Stimulated activated CD8-positive, alpha-beta memory T cell treated with anti-CD3 and anti-CD28 coated beads, Interleukin-7, amount 100 ng/mL, for 4 hours (primary cell): ENCODE data around the gene TP73.

Source experiments
- DNase-seq, 2 donors: peaks; one replicate each; pipeline ENCODE4 v3.0.0-alpha.2; 2020; ENCODE audit warnings: low read depth in 2 of 2

The TP73 gene

DNA sequence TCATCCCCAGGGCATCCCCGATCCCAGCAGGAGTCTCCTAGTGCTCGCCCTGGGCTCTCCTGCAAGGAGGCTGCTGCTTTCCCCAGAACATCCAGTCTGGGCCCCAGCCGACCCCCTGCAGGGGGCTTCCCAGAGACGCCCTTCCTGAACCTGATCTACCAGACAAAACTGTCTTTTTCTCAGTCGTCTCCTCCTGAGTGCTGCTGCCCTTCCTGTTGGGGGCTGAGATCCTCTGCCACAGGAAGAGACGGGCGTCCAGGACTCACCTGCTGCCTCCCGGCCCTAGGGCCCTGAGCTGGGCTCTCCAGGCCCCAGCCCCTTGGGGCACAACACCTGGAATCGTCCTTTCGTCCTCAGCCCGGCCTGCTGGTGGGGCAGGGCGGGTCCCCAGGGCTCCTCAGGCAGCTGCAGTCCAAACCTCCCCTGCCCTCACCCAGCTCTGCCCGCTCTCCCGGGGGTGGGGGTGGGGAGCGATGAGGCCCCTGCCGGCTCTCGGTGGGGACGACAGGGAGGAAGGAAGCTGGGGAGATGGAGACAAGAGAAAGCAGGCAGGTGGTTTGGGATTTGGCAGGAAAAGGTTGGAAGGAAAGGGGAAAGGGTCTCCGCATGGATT lies 36.9 kb downstream of the TP73 start:
- no peak for DNase-seq

DNA sequence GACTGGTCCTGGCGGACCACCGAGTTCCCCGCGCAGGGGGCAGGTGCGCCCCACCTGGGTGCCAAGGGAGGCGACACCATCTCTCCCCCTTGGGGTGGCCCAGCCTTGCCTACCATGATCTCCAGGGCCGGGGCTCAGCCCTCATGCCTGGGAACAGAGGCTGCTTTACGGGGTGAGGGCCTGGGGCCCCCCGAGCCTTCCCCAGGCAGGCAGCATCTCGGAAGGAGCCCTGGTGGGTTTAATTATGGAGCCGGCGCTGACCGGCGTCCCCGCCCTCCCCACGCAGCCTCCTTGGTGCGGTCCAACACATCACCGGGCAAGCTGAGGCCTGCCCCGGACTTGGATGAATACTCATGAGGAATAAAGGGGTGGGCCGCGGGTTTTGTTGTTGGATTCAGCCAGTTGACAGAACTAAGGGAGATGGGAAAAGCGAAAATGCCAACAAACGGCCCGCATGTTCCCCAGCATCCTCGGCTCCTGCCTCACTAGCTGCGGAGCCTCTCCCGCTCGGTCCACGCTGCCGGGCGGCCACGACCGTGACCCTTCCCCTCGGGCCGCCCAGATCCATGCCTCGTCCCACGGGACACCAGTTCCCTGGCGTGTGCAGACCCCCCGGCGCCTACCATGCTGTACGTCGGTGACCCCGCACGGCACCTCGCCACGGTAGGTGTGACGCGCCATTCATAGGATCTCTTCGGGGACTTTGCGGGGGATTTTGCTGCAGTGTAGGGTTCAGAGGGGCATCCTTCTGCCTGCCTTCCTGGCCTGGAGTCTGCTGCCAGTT lies 38.2 kb downstream of the TP73 start:
- DNase-seq: no peak

DNA sequence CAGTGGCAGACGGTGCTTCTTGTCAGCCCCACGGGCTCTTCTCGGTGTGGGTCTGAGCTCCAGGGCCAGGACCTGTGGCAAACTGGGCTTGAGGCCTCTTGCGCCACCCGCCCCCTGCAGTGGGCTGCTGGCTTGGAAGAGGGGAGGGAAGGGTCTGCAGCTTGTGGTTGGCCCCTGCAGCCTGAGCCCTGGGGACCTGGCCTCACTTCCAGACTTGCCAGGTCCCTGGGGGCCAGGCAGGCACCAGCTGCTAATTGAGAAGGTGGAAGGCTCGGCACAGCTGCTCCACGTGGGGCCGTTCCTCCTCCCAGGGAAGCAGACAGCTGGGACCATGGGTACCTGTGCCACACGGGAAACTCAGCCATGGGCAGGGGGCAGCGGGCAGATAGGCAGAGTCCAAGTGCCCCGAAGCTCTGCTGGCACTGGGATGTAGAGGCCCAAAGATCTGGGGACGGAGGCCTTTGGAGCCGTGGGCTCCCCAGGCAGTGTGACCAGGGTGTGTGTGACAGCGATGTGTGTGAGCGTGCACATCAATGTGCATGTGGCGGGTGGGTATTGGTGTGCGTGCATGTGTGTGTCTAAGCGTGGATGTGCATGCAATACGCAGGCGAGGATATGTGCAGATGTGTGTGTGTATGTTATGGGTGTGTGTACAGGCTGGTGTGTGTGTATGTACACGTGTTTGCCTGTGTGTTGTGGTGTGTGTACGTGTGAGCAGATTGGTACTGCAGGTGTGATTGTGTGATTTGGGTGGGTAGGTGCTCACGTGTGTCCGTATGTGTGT lies 39.3 kb downstream of the TP73 start:
- DNase-seq: no peak

DNA sequence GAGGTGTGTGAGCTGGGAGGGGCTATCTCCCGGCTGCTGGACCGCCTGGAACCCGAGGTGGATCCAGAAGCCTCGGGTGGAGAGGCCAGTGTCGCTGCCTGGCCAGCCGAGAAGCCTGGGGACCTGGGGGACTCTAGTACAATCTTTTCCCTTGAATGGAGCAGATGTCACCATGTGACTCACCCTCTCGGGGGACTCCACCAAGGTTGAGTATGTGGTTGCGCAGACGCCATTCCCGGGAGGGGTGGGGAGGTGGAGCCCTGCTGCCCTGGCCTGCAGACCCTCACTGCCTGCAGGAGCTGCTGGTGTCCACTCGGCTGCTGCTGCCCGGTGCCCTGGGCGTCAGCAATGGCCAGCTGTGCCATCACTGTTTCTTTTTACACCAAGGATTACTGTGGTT lies 40.3 kb downstream of the TP73 start:
- no peak for DNase-seq

DNA sequence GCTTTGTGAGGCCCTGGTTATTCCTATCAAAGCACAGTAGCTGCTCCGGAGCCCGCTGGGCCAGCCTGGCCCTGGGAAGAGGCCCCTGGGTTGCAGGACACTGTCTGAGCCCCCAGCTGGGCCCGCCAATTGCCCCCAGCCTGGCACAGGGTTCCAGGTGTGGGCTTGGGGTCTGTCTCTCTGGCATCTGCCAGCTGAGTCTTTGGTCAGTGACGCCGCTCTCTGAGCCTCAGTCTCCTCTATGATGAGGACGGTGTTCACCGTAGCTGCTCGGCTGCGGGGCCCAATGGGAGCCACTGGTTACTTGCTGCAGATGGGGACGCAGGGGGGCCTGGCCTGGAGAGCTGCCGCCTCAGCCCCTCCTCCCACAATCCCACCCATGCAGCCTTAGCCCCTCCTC lies 41.0 kb downstream of the TP73 start:
- no peak for DNase-seq

DNA sequence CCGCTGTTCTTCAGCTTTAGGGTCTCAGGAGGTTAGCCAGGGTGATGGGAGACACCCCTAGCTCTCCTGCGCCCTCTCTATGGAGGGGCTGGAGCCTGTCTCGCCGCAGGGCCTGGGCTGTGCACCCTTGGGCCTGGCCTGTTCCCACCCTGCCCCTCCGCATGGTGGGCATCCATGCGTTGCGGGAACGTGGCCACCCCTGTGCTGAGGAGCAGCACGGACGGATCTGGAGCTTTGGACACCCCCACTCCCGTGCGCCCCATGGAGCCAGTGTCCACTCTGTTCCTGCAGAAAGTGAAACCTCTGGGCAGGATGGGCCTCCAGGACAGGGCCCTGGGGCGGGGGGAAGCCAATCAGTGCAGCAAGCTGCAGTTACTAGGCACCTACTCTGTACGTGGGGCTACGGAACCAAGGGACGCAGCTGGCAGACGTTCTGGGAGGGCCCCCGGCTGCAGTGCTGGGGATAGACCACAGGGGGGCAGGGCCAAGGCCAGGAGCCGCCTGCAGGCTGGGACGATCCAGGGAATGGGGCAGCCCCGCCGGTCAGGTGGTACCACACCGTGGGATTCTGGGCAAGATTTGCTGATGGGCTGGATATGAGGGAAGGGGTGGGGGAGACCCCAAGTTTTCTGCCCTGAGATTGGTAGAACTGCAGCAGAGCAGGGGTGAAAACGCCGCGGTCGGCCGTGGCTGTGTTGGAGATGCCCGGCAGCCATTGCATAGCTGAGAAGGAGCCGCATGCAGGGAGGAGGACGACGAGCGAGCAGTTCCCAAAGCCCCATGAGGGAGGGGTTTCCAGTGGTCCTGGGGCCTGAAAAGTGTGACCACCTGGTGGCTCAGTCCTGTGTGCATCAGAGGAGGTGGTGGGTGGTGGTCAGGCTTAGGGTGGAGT lies 43.3 kb downstream of the TP73 start:
- no peak for DNase-seq

DNA sequence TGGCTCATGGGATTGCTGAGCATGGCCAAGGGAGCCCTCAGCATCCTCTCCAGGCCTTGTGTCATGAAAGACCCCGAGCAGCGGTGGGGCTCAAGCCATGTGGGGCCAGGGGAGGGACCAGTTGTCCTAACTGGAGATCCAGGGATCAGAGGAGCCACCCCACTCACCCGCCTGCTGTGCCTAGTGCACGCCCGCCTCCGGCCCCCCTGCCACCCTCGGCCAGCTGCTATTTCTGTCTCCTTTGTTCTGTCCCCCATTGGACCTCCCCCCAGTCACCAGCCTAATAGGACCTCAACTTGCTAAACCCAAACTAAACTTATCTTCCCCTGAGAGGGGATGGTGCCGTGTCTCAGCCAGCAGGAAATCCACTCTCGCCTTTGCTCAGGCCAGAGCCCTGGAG lies 44.4 kb downstream of the TP73 start:
- DNase-seq: no peak

DNA sequence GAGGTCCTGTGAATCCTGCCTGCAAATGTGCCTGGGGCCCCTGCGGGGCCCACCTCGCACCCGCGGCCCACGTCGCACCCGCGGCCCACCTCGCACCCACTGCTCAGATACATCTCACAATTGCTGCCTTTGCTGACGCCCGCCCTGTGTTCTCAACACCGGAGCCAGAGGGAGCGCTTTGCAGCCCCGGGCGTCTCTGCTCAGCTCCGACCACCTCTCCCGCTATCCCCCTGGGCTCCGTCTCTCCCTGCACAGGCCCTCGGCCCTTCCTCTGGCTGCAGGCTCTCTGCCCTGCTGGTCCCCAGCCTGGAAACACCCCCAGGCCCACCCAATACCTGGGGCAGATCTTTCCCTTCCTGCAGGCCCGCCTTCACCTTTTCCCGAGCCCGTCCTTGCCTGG lies 44.8 kb downstream of the TP73 start:
- no peak for DNase-seq

DNA sequence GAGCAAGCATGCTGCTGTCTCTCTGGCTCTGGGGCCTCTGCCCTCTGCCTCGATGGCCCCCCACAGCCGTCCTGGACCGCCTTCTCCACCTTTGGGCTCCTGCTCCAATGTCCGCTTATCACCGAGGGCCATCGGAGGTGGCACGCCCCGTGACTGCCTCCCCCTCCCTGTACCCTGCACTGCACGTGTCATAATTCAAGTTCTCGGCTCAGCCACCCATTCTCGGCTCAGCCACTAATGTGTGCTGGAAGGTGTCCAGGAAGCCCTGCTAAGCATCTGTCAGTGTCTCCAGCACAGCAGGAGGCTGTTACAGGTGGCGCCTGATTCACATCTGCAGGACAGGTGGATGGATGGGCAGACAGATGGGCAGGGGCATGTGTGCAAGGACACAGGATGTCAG lies 45.5 kb downstream of the TP73 start:
- no peak for DNase-seq

DNA sequence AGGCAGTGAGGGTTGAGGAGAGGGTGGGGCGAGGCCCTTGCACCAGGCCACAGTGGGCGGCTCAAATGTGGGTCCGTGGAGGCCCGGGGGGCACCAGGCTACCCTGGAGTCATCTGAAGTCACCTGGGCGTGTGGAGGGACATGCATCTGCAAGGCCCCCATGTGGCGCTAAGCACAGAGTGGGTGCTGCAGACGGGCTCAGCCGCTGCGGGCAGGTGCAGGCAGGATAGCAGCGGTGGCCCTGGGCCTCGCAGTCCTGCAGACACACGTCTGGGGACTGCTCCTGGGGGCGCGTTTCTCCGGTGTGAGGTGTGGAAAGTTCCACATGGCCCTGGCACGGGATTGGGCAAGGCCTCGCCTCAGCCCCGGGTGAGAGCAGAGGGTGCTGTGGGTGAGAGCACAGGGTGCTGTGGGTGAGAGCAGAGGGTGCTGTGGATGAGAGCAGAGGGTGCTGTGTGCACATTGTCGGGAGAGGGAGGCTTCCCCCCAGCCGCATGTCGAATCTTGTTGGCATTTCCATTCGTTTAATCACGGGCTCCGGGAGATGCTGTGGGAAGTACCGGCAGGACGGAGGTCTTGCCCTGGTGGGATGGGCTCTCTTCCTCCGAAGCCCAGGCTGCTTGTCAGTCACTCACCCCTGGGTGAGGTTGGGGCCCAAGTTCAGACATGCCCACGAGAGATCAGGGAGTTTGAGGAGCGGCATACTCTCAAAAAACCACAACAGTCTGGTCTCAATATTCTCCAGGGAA lies 46.5 kb downstream of the TP73 start:
- no peak for DNase-seq

DNA sequence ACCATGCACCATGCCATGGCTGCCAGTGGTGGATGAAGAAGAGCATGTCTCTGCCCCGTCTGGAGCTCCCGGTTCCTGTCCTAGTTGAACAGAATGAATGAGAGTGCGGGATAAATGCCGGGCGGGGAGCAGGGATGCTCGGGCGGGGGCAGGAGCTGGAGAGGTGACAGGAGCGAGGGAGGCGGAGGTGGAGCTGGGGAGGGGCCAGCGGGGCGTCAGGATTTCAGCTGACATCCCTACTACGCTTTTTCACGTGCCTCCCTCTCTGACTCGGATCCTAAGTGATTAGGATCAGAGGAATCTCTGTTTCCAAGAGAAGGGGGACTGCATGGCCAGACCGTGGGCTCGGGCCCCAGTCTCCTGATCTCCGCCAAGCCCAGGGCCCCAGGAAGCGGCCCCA lies 47.3 kb downstream of the TP73 start:
- DNase-seq: no peak

DNA sequence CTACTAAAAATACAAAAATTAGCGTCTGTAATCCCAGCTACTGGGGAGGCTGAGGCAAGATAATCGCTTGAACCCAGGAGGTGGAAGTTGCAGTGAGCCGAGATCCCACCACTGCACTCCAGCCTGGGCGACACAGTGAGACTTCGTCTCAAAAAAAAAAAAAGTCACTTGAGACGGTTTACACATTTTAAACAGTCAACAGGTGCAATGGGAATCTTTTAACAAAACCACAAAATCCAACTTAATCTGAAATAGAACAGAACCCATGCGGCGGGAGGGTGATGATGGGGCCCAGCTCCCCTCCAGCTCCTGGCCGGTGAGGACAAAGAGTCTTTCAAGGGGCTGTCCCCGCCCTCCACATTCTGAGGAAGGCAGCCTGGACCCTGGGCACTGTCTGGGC lies 48.3 kb downstream of the TP73 start:
- no peak for DNase-seq

DNA sequence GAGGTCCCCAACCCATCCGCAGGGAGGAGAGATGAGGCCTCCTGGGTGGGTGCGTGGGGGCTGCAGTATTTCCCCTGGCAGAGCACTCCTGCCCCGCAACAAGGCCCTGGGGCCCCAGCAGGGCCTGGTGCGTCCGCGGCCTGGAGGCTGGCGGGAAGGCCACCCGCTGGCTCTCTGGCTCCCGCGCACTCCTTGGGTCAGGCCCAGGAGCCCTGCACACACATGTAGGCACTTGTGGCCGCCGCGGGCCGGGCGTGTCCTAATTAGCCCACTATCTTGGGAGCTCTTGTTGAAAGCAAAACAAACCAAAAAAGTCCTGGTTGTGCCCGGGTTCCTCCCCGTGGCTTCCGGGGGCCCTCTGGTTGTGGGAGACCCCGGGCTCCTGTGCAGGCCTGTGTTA lies 50.2 kb downstream of the TP73 start:
- DNase-seq: no peak

DNA sequence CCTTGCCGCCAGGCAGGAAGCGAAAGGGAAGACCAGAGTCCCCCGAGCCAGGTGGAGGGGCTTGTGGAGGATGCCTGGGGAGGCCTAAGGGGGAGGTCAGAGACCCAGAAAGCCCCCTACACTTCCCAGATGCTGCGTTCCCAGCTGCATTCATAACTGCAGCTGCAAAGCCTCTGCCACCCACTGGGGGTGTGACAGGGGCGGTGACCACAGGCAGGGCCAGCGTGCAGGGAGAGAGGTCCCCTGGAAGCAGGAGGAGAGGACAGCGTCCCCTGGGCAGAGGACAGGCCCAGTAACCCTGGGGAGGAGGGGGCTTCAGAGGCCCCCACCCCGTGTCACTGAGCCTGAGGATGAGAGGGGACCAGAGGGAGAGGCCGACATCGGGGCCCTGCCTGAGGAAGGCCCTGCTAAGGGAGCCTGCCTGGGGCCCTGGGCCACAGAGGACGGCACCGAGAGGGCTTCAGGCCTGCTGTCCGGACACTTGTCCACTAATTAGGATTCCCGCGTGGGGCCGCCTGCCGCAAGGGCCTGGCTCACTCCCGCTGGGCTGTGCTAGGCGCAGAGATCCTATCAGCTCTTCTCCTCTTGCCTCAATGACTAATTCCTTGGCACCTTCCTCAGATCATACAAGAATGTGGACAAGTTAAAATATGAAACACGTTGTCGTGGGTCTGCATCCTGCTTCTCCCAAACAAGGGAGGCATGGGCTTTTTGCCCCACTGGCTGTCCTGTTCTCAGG lies 50.8 kb downstream of the TP73 start:
- no peak for DNase-seq

DNA sequence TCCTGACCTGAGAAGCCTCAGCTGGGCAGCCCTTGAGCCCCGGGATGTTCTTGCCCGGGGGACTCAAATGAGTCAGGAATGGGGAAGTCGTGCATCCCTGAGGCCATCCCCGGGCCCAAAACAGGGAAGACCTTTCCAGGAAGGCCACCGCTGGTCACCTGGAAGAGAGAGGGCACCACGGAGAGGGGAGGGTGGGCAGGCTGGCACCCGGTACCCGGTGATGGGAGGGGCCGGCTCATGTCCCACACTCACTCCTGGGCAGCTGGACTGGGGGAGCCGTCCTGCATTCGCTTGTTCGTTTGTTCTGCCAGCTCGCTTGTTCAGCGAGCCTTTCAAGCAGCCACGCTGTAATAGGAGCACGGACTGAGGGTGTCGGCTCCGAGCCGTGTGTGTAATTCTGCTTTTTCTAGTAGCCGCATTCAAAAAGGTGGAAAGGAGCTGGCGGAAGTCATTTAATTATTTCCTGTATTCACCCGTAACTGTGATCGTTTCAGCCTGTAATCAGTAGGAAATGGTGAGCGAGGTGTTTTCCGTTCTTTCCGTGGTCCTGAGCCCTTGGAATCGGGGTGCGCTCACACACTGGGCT lies 51.6 kb downstream of the TP73 start:
- no peak for DNase-seq

DNA sequence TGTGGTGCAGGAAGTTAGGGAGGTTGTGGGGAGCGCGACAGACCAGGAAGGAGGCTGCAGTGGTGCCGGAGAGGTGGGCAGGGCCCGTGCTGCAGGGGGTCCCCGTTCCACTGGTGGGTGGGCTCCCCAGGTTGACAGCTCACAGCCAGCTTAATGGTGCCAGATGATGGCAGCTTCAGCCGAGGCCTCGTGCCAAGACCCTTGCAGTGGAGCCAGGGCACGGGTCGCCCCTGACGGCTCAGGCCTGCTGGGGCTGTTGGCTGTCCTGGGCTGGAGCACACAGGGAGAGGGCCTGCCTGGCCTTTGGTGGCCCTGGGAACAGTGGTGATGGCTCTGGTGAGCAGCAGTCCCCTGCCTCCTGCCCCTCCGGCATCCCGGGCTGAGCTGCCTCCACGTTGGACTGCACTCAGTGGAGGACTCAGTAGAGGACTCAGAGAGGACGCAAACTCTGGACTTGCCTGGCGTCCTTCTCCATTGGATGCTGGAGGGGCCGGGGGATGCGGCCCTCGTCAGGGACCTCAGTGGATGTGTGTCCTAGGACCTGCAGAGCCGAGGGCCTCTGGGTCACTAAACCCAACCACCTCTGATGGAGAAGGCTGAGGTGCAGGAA lies 53.1 kb downstream of the TP73 start:
- no peak for DNase-seq

DNA sequence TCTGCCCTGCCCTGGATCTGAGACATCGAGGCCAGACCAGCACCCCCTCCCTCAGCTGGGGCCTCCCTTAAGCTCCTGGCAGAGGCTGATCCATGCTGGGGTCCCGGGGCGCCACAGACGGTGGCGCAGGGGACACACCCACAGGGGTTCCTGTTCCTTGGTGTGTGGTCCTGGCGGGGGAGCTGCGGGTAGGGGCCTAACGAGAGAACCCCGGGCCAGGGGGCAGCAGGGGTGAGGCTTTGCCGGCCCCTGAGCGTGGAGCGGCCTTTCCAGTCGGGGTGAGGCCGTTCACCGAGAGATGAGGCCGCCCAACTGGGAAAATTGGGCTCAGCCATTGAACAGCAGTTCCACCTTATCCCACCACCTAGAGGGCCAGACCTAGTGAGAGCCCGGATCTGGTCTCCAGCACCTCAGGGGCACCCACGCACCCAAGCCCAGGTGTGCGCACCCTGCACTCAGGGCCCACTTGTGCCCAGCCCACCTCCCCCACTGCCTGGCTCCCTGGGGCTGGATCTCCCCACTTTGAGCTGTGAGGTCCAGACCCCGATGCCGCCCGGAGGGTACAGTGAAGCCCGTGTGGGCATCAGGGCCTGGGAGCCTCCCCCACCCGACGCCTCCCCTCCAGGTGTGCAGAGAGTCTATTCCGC lies 54.5 kb downstream of the TP73 start:
- DNase-seq: no peak

DNA sequence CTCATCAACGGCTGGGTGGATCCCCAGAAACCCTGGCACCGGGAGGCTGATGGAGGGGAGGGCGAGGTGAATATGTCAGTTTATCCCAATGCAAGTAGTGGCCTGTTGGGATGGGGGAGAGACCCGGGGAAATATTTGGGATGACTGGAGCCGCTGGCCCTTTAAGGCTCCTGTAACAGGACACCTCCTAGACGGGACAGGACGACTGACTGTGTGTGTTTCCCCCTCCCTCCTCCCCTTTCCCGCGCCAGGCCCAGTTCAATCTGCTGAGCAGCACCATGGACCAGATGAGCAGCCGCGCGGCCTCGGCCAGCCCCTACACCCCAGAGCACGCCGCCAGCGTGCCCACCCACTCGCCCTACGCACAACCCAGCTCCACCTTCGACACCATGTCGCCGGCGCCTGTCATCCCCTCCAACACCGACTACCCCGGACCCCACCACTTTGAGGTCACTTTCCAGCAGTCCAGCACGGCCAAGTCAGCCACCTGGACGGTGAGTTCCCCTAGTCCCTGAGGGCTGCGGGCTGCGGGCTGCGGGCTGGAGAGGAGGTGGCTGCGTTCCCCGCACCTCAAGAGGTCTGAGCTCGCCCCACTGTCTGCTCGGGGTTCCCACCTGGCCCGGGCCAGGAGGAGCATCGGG lies 55.1 kb downstream of the TP73 start:
- no peak for DNase-seq

DNA sequence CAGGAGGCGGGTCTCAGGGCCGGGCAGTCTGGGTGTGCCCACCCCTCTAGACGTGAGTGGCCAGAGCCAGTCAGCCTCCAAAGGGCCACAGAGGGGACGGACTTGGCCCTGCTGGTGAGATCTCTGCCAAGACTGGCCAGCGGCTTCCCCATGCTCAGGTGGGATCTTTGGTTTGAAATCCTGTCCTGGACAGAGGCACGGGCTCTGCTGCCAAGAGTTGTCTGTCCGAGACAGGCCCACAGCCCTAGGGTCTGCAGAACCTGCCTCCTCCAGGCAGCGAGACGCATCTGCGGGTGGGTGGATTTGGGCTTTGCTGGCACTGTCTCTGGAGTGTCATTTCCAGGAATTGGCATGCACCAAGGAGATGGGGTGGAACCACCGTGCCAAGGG lies 55.6 kb downstream of the TP73 start:
- DNase-seq: no peak
